A549 (cell line): Measurements from ENCODE around the gene ZNF618. TPM values are rescaled to one million over a fixed set of nuclear protein-coding genes. Genes with fewer than 3 reads are reported as not detected.

Experiments used
- ATAC-seq, 2 experiments: fragments of 200-7000 bp in 1 of 2; fragments of >200 bp in 1 of 2; cut with Nextera tagmentation in 1 of 2; cut with Tn5 transposase in 1 of 2; 3 replicates each; pipeline versions ENCODE4 v1.8.0 to v1.9.1; 2018 to 2020; ENCODE audit warnings: mild to moderate bottlenecking in 1 of 2, moderate library complexity in 1 of 2
- CTCF ChIA-PET: fragments of 300-600 bp; sonication (Branson Sonifier 250); formaldehyde crosslinking; extraction: SDS; loops from one replicate; lab custom pipeline; 2021; ENCODE audit warnings: antibody characterized with exemption, inconsistent platforms; lab: Yijun Ruan, JAX
- POLR2A ChIA-PET: fragments of 350-600 bp; formaldehyde crosslinking; extraction: SDS; loops from one replicate; lab custom pipeline; 2021; ENCODE audit warnings: antibody characterized with exemption, inconsistent platforms; lab: Yijun Ruan, JAX
- DNase-seq, 2 experiments: peaks; one replicate each; pipeline versions ENCODE4 v3.0.0 to v3.0.0-alpha.2; 2011 to 2016; ENCODE audit warnings: low read depth in 1 of 2, low spot score in 1 of 2
- FAIRE-seq: peaks from 2 replicates; lab custom pipeline; 2011; peaks lifted over from hg19 to GRCh38; lab: Jason Lieb, UNC
- H3K27ac ChIP-seq, 2 experiments: fragments of >200 bp; sonication (Bioruptor Twin); formaldehyde crosslinking; 3 replicates each; pipeline ENCODE4 v1.5.1; 2016 to 2017
- H3K4me1 ChIP-seq: fragments of >200 bp; sonication (Bioruptor Twin); formaldehyde crosslinking; 3 replicates; pipeline ENCODE4 v1.6.1; 2016
- H3K4me2 ChIP-seq: fragments of >200 bp; sonication (Bioruptor Twin); formaldehyde crosslinking; 3 replicates; pipeline ENCODE4 v1.6.1; 2016
- H3K4me3 ChIP-seq: fragments of >200 bp; sonication (Bioruptor Twin); formaldehyde crosslinking; 3 replicates; pipeline ENCODE4 v1.5.1; 2016
- H3K9me3 ChIP-seq: fragments of >200 bp; sonication (Bioruptor Twin); formaldehyde crosslinking; 3 replicates; pipeline ENCODE4 v1.6.1; 2016
- BCL3 ChIP-seq: fragments of >200 bp; sonication (Bioruptor Twin); formaldehyde crosslinking; IDR thresholded peaks from 3 replicates; pipeline ENCODE4 v1.6.1; 2016
- BHLHE40 ChIP-seq: IDR thresholded peaks from 2 replicates; pipeline ENCODE4 v1.6.1; 2012; ENCODE audit warnings: low read depth, low read length, inconsistent platforms
- CHD4 ChIP-seq: fragments of 200-600 bp; sonication (generic); IDR thresholded peaks from 2 replicates; pipeline ENCODE4 v1.6.1; 2016; ENCODE audit warnings: antibody characterized with exemption, mild to moderate bottlenecking, borderline replicate concordance
- EHMT2 ChIP-seq: fragments of 200-600 bp; sonication (generic); IDR thresholded peaks from 2 replicates; pipeline ENCODE4 v1.6.1; 2016; ENCODE audit warnings: antibody characterized with exemption, low read depth, mild to moderate bottlenecking, moderate library complexity
- ESRRA ChIP-seq: fragments of 150-350 bp; IDR thresholded peaks from 2 replicates; pipeline ENCODE4 v1.6.1; 2014; ENCODE audit warnings: mild to moderate bottlenecking, low read length, borderline replicate concordance
- FOSL2 ChIP-seq, 2 experiments: fragments of 450-650 bp in 1 of 2; fragments of >200 bp in 1 of 2; sonication (Bioruptor Twin) in 1 of 2; formaldehyde crosslinking; IDR thresholded peaks; 2 replicates each; pipeline versions ENCODE4 v1.5.0 to v1.6.1; 2016 to 2020; ENCODE audit warnings: mild to moderate bottlenecking in 1 of 2, moderate library complexity in 1 of 2
- FOXS1 ChIP-seq: fragments of 250-450 bp; sonication (Bioruptor Pico); IDR thresholded peaks from 2 replicates; pipeline ENCODE4 v1.5.0; 2020; ENCODE audit warnings: mild to moderate bottlenecking, moderate library complexity
- GATA3 ChIP-seq: IDR thresholded peaks from 2 replicates; pipeline ENCODE4 v1.6.1; 2012; ENCODE audit warnings: borderline replicate concordance
- MAFK ChIP-seq: fragments of 450-650 bp; IDR thresholded peaks from 2 replicates; pipeline ENCODE4 v1.6.1; 2014; ENCODE audit not compliant: partially characterized antibody
- MYC ChIP-seq: IDR thresholded peaks from 2 replicates; pipeline ENCODE4 v1.6.1; 2012; ENCODE audit warnings: mild to moderate bottlenecking, inconsistent platforms, low read length, improper control_type of control experiment, borderline replicate concordance
- RAD21 ChIP-seq, 2 experiments: fragments of >200 bp in 1 of 2; sonication (Bioruptor Twin) in 1 of 2; formaldehyde crosslinking in 1 of 2; IDR thresholded peaks in 1 of 2; conservative IDR thresholded peaks in 1 of 2; 2 replicates in 1 of 2; 3 replicates in 1 of 2; pipeline ENCODE4 v1.6.1; 2012 to 2018; ENCODE audit warnings: inconsistent platforms in 1 of 2
- RNF2 ChIP-seq: fragments of 200-600 bp; sonication (generic); IDR thresholded peaks from 2 replicates; pipeline ENCODE4 v1.6.1; 2016; ENCODE audit warnings: low read depth, mild to moderate bottlenecking, antibody characterized with exemption, moderate library complexity, borderline replicate concordance
- TFCP2L1 ChIP-seq: fragments of 250-450 bp; sonication (Bioruptor Pico); IDR thresholded peaks from 2 replicates; pipeline ENCODE4 v1.5.0; 2021; ENCODE audit warnings: mild to moderate bottlenecking
- TP53 ChIP-seq: fragments of 250-450 bp; sonication (Bioruptor Pico); IDR thresholded peaks from 2 replicates; pipeline ENCODE4 v1.5.0; 2021; ENCODE audit warnings: mild to moderate bottlenecking, moderate library complexity
- USF2 ChIP-seq: fragments of 450-650 bp; IDR thresholded peaks from 2 replicates; pipeline ENCODE4 v1.6.1; 2014; ENCODE audit warnings: antibody characterized with exemption
- ZC3H11A ChIP-seq: fragments of 450-650 bp; IDR thresholded peaks from 2 replicates; pipeline ENCODE4 v1.6.1; 2014; ENCODE audit warnings: antibody characterized with exemption, mild to moderate bottlenecking
- ZNF302 ChIP-seq: fragments of 250-450 bp; sonication (Bioruptor Pico); IDR thresholded peaks from 2 replicates; pipeline ENCODE4 v1.9.0; 2021; ENCODE audit warnings: inconsistent platforms, mild to moderate bottlenecking, moderate library complexity
- ZSCAN20 ChIP-seq: fragments of 250-450 bp; sonication (Bioruptor Pico); IDR thresholded peaks from 2 replicates; pipeline ENCODE4 v1.8.0; 2022; ENCODE audit warnings: mild to moderate bottlenecking, moderate library complexity
- WGBS: methylation state at CpG from one replicate; pipeline ENCODE4 v1.1.6; 2017; ENCODE audit errors: missing lambda C conversion rate; 5-methylcytosine and 5-hydroxymethylcytosine counted together
- polyA plus RNA-seq, 4 experiments: library from polyadenylated mRNA; depleted of rRNA in 3 of 4; stranded (reverse); fragments of >200 nt; fragmentation: RNase III in 1 of 4; extraction: RNeasy Plus Mini Kit Qiagen cat#74134 plus additional on column Dnase treatment in 1 of 4; gene quantifications; 2 replicates in 3 of 4; 3 replicates in 1 of 4; pipeline ENCODE4 v1.2.3, GENCODE V29; 2011 to 2017
- TF ChIP-seq, protein P1 (sequence below): IDR thresholded peaks from 2 replicates; pipeline ENCODE4 v1.6.1; 2012; ENCODE audit warnings: low read depth, borderline replicate concordance
- TF ChIP-seq, protein P2 (sequence below): fragments of 200-600 bp; sonication (generic); IDR thresholded peaks from 2 replicates; pipeline ENCODE4 v1.6.1; 2016; ENCODE audit warnings: antibody characterized with exemption, mild to moderate bottlenecking, moderate library complexity

Gene ZNF618
- polyA plus RNA-seq, 2 of the 4 experiments (the other 2 are of a cell fraction): 9.0 to 10.0 TPM

DNA sequence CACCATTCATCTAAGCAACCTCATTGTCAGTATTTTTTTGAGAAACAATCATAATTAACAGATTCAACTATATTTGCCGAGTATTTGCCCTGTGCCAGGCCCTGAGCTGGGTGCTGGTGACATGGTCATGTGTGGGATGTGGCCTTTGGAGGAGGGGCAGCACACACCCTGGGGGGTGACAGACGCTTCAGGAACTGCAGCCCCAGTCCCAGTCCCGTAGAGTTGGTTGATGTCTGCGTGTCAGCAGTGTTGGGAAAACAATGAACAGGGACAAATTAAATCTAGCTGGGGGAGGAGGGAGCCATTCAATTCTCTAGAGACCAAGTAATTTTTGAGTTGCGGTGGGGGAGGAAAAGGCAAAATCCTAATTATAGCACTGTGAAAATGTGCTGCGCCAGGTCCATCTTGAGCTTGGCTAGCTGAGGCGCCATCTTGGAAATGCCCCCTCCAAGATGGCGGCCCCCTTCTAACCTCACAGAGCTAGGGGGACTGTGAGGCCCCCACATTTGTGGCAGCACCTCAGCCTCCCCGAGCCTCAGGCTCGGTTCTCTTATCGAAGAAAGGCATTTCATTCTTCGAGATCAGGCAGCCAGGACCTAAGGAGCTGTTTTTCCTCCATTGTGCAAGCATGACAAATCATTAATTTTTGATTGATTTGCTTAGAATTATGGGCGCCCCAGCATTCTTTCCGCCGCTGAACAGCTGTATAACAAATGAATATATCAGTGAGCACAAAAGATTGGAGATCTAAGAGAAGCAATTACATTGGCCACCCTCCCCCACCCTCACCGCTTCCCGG is 87.8 kb downstream of the ZNF618 start:
- H3K27ac ChIP-seq: no peak overlapping the region
- peaks cover under 1% of the 10 kb centered on the region; the same call in 1 of the 3 replicates for H3K9me3 ChIP-seq
- TF ChIP-seq FOSL2 (IDR thresholded peaks at IDR 0.05): no peak
- no peak for TF ChIP-seq FOSL2 (CRISPR knock-in tag; IDR thresholded peaks at IDR 0.05)
- no peak for TF ChIP-seq CHD4
- TF ChIP-seq ZSCAN20: no peak
- no peak for TF ChIP-seq ZNF302 (CRISPR knock-in tag)
- TF ChIP-seq, protein P1, sequence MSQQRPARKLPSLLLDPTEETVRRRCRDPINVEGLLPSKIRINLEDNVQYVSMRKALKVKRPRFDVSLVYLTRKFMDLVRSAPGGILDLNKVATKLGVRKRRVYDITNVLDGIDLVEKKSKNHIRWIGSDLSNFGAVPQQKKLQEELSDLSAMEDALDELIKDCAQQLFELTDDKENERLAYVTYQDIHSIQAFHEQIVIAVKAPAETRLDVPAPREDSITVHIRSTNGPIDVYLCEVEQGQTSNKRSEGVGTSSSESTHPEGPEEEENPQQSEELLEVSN: no peak
- TF ChIP-seq, protein P2, sequence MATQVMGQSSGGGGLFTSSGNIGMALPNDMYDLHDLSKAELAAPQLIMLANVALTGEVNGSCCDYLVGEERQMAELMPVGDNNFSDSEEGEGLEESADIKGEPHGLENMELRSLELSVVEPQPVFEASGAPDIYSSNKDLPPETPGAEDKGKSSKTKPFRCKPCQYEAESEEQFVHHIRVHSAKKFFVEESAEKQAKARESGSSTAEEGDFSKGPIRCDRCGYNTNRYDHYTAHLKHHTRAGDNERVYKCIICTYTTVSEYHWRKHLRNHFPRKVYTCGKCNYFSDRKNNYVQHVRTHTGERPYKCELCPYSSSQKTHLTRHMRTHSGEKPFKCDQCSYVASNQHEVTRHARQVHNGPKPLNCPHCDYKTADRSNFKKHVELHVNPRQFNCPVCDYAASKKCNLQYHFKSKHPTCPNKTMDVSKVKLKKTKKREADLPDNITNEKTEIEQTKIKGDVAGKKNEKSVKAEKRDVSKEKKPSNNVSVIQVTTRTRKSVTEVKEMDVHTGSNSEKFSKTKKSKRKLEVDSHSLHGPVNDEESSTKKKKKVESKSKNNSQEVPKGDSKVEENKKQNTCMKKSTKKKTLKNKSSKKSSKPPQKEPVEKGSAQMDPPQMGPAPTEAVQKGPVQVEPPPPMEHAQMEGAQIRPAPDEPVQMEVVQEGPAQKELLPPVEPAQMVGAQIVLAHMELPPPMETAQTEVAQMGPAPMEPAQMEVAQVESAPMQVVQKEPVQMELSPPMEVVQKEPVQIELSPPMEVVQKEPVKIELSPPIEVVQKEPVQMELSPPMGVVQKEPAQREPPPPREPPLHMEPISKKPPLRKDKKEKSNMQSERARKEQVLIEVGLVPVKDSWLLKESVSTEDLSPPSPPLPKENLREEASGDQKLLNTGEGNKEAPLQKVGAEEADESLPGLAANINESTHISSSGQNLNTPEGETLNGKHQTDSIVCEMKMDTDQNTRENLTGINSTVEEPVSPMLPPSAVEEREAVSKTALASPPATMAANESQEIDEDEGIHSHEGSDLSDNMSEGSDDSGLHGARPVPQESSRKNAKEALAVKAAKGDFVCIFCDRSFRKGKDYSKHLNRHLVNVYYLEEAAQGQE: no peak
- no peak for TF ChIP-seq BCL3
- TF ChIP-seq BHLHE40: no peak
- TF ChIP-seq EHMT2: no peak
- TF ChIP-seq ZC3H11A: no peak
- no peak overlapping the region for H3K4me2 ChIP-seq
- POLR2A ChIA-PET: no interaction called here
- no peak for DNase-seq
- H3K4me1 ChIP-seq: no peaks in the 10 kb centered on the region
- WGBS: 94% methylated on average over 17 of the region's 17 CpGs
- CTCF ChIA-PET: interaction anchor here (0.8 to 1.8 kb wide), 4 partner anchors 11 to 119 kb away, joined by 3 to 5 read pairs (median 4); no protein-coding TSS in a partner anchor
- no peak for ATAC-seq
- H3K4me3 ChIP-seq: no peak overlapping the region
- no peak for FAIRE-seq

DNA sequence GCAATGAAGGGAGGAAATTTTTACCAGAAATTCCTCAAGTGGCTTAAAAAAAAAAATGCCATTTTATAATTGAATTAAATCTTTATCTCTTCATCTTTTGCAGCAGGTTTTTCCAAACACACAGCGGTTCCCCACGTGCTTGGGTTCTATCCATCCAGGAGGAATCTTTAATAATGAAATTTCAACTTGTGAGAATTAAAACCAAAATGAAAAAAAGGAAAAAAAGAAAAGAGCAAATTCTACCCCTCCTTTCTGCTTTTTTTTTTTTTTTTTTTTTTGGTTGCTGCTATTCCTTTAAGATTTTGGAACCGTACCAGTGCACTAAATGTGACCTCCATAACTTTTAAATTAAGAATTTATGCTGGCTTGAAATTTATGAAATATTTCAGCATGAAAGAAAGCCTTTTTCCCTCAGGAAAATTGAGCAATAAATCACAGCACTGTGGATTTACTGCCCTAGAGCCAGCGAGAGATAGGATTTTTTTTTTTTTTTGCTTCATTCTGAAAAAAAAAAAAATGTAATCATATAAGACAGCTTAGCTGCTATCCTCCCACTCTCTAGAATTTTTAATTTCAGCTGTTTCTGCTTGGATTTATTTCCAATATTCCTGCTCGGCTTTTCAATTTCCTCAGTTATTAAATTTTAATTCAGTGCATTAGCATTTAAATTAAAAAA is 88.5 kb downstream of the ZNF618 start:
- no peaks in the 10 kb centered on the region for H3K4me1 ChIP-seq
- CTCF ChIA-PET: interaction anchor here (0.8 to 2.7 kb wide), 3 partner anchors 10 to 118 kb away, joined by 4 to 15 read pairs (median 5); no protein-coding TSS in a partner anchor

GRCh38 chr9:113966394-113966793 is 90.3 kb downstream of the ZNF618 start:
- CTCF ChIA-PET: interaction anchor here (2.7 kb wide), 1 partner anchor 12 kb away, joined by 15 read pairs; no protein-coding TSS in a partner anchor
- TF ChIP-seq RNF2: no peak
- TF ChIP-seq MYC: no peak
- no peak for TF ChIP-seq USF2
- TF ChIP-seq GATA3: no peak
- no peak for TF ChIP-seq RAD21 (conservative IDR thresholded peaks at IDR 0.05 in 1 of 2, IDR thresholded peaks at IDR 0.05 in 1 of 2)
- TF ChIP-seq TP53 (CRISPR knock-in tag): no peak
- no peak for TF ChIP-seq CHD4
- no peak for TF ChIP-seq ESRRA
- TF ChIP-seq FOXS1: no peak
- no peak for TF ChIP-seq BCL3
- no peak for TF ChIP-seq MAFK
- TF ChIP-seq TFCP2L1: no peak
- no peak for FAIRE-seq
- POLR2A ChIA-PET: no interaction called here
- Histone ChIP-seq H3K4me1 (no peaks in the 10 kb centered on the region), H3K9me3 (peaks cover 10% of the 10 kb centered on the region), H3K4me2 (no peak overlapping the region), H3K27ac (no peak overlapping the region), H3K4me3 (no peak overlapping the region)
- WGBS: 87% methylated on average over 5 of the region's 5 CpGs
- no peak; a peak in 1 of 6 replicates for ATAC-seq
- DNase-seq: no peak

More for the DNA sequence above, 88.5 kb downstream of the ZNF618 start:
- no peak for TF ChIP-seq FOSL2 (IDR thresholded peaks at IDR 0.05)
- TF ChIP-seq FOSL2 (CRISPR knock-in tag; IDR thresholded peaks at IDR 0.05): no peak
- DNase-seq: no peak
- Histone ChIP-seq H3K4me3 (no peak overlapping the region), H3K9me3 (peaks cover 7% of the 10 kb centered on the region), H3K4me2 (no peak overlapping the region), H3K27ac (no peak overlapping the region)
- no peak for FAIRE-seq
- ATAC-seq: no peak
- POLR2A ChIA-PET: no interaction called here
- WGBS: 95% methylated on average over 5 of the region's 5 CpGs
